NOMO-1 treated with dmso at 0.1 percent for 144 hours (cell line): Measurements from ENCODE around the gene VASN.
A peak's percentile ranks its signal among the peaks of the same experiment; 100 is the strongest.

ENCODE experiments used
- DNase-seq: peaks from one replicate; lab custom pipeline; 2025; ENCODE audit not compliant: unreplicated experiment; lab: John Stamatoyannopoulos, UW

Gene VASN

GRCh38 chr16:4401094-4401501 lies 29.4 kb downstream of the VASN start:
- DNase-seq, result no peak

DNA sequence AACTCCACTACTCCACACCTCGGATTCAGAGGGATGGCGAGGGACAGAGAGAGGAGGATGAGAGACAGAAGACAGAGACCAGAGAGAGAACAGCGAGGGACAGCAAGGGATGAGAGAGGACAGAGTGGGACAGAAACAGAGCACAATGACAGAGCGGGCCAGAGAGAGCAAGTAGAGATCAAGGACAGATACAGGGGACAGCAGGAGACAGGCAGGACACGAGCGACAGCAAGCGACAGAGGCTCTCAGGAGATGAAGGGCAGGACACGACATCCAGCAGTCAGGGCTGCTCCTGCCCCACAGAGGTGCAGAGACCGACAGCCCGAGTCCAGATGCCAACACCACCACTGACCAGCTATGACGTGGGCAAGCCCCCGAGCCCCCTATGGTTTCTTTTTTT lies 29.9 kb downstream of the VASN start:
- DNase-seq, result no peak

GRCh38 chr16:4402439-4403132 lies 30.9 kb downstream of the VASN start:
- DNase-seq, result peak; percentile 9

GRCh38 chr16:4403133-4403949 lies 31.7 kb downstream of the VASN start:
- no peak for DNase-seq

DNA sequence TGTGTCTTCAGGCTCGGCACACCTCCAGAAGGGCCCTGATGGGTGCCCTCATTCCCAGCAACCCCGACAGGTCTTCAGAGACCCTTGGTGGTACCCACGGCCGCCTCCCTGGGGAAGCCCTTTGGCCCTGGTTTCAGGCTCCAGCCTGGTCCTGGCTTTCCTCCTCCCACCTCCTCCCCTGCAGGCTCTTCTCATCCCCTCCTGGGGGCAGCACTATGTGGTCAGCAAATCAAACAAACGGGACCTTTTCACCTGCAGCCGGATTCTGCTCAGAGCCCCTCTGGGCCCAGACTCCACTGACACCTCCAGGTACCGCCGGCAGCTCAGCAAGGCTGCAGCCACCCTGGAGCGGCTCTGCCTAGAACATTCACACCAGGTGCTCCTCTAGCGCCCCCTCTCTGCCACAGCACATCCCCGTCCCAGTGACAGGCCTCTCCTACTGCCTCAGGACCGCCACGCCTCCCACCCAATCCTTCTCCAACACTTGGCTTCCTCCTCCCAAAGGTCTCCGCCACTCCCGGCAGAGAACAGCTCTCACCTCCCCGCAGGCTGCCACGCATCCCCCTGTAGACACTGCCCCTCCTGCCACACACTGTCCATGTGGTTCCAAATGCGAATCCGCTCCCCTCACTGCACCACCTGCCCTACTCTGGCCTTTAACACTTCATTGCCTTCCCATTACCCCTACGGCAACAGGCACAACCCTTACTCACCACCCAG lies 32.8 kb downstream of the VASN start:
- DNase-seq, result no peak

GRCh38 chr16:4404967-4405696 lies 33.5 kb downstream of the VASN start:
- DNase-seq, result no peak

GRCh38 chr16:4407543-4408322 lies 36.1 kb downstream of the VASN start:
- no peak for DNase-seq

DNA sequence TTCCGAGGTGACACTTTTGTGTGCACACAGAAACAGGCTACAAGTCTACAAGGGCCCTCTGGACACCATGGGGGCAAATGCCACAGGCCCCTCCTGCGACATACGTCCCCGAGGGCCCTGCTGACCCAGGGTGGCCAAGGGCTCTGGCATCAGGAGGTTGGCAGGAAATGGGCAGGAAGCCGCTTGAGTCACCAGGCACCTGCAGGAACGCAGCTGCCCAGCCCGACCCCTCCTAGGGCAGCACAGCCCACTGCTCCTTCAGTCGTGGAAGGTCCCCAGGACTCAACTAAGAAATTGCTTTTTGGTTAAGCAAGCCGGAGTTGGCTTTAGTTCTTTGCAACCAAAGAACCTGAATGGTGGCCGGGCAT lies 36.7 kb downstream of the VASN start:
- DNase-seq, result no peak

DNA sequence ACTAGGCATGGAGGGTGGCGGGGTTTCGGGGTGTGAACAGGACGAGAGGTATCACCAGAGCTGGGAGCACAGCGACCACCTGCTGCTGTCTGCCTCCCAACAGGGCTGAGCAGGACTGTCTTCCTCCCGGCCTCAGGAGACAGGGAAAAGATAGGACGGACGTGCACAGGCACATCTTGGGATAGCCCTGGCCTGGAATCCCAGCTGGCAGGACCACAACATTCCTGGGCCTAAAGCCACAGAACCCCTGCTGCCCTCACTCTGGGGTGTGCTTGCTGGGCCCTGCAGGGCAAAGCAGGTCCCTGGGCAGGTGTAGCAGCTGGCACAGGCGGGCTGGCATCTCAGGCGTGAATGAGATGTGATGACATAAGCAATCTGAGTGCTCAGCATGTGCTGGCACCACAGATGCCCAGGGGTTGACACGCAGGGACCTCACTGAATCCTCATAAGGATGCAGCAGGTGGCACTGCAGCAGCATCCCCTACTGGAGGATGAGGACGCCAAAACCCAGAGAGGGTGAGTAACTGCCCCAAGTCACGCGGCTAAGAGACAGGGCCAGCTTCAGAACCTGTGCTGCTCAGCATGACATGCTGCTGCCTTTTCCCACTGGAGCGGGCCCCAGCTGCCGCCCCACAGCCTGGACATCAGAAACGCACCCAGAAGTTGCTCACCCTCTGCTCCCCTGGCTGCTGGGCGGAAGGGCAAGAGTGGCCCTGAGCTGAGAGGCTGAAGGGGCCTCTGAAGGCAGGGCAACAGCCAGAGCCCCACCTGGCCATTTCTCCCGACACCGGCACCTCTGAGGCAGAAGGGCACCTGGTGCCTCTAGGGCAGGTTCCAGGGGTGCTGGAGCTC lies 37.7 kb downstream of the VASN start:
- DNase-seq, result no peak

- DNase-seq, result no peak
These were observed 38.9 kb downstream of the VASN start for GRCh38 chr16:4410335-4411075.

GRCh38 chr16:4411684-4412083 lies 40.0 kb downstream of the VASN start:
- no peak for DNase-seq

- DNase-seq, result no peak
These were observed 40.5 kb downstream of the VASN start for GRCh38 chr16:4412159-4412558.

- DNase-seq, result no peak
These were observed 41.2 kb downstream of the VASN start for GRCh38 chr16:4412854-4413253.

DNA sequence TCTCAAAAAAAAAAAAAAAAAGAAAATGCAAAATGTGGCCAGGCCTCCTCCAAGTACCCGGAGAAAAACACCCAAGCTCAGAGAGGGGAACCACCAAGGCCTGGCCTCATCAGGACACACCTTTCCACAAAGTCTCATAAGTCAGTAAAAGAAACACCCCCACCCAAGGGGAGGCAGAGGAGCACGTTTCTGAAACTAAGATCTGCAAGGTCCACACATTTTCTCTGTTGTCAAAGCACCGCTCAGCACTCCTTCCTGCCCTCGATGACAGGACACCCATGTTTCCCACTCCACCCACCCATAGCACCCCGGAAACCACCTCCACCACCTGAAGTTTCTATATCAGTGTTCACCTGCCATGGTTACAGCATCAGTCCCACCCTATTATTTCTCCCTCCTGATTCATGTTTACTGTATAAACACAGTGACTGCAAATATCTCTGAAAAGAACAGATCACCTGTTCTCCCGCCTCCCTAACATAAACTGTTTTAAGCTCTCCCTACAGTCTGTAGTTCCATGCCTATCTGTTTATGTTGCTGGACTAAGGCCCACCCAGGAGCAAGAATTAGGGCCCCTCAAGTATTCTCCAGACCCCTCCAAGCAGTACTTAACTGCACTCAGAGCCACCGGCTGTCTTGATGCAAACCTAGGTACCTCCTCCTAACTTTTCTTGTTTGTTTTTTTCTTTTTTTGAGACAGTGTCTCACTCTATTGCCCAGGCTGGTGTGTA lies 42.7 kb downstream of the VASN start:
- DNase-seq, result no peak

DNA sequence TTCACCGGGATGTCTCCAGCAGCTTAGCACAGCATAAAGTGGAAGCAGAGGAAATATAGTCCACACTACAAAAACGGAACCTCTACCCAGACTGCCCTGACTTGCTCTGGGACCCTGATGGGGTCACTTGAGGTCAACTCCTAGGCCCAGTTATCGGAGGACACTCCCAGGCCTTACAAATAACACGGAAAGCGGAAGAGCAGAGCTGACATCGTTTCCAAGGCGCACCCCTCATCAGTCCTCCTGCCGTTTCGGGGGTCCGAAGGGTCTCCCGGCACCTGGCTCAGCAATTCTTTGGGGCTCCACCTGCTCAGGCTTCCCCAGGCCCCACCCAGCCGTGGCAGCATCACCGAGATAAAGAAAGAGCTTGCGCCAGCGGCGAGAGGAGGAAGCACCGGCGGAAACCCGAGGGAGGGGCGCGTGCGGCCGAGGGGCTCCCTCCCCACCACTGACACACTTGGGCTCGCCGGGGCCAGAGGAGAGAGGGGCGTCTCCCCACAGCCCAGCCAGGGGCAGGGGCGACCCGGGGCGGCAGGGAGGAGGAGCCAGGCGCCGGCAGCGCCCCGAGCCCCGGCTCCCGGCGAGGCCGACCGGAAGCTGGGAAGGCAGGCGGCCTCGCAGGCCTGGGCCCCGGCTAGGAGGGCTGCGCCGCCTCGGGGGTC lies 44.0 kb downstream of the VASN start:
- DNase-seq, result peak; percentile 85

GRCh38 chr16:4416200-4417032 lies 44.8 kb downstream of the VASN start, which contains the start of gene CORO7:
Gene CORO7 (minus strand): TSS chr16:4416596. CDS start chr16:4416518, 78 bp downstream.
- DNase-seq, result peak; percentile 93
